SU-DHL-6 (cell line): ENCODE results near the gene SLC13A5.
"Not testable (repeated sequence)": the region's sequence is repeated elsewhere in the genome, so short reads cannot be mapped to it uniquely, and the experiment has no call there.

ENCODE experiments used
- H2AFZ ChIP-seq: fragments of 200-600 bp; sonication (generic); 2 replicates; pipeline ENCODE4 v1.6.1; 2014; ENCODE audit warnings: low read depth, mild to moderate bottlenecking, moderate library complexity, mixed read lengths, antibody characterized with exemption, low read length; ENCODE audit not compliant: severe bottlenecking
- H3F3A ChIP-seq: fragments of 200-600 bp; shearing (Covaris generic); 2 replicates; pipeline ENCODE4 v1.6.0; 2016; ENCODE audit warnings: antibody characterized with exemption, mild to moderate bottlenecking; ENCODE audit not compliant: insufficient read depth
- H3K27ac ChIP-seq: fragments of 200-600 bp; sonication (generic); 2 replicates; pipeline ENCODE4 v1.5.1; 2016; ENCODE audit warnings: low read depth, mild to moderate bottlenecking, low read length, moderate library complexity, mixed read lengths
- H3K27me3 ChIP-seq: fragments of 200-600 bp; sonication (generic), shearing (Covaris generic); 2 replicates; pipeline ENCODE4 v1.6.0; 2014; ENCODE audit warnings: mild to moderate bottlenecking, low read length
- H3K36me3 ChIP-seq: fragments of 200-600 bp; sonication (generic); 2 replicates; pipeline ENCODE4 v1.6.1; 2014; ENCODE audit warnings: mild to moderate bottlenecking, low read length, mixed read lengths
- H3K4me2 ChIP-seq: fragments of 300-600, 200-600 bp; shearing (Covaris generic), sonication (generic); 2 replicates; pipeline ENCODE4 v1.6.0; 2014; ENCODE audit warnings: low read length, low read depth, mild to moderate bottlenecking; ENCODE audit not compliant: poor library complexity, severe bottlenecking
- H3K4me3 ChIP-seq: fragments of 200-600 bp; sonication (generic); 2 replicates; pipeline ENCODE4 v1.5.1; 2014; ENCODE audit warnings: antibody characterized with exemption, low read length, mild to moderate bottlenecking, mixed read lengths; ENCODE audit not compliant: insufficient read depth, poor library complexity, severe bottlenecking
- H3K79me2 ChIP-seq: fragments of 200-600 bp; sonication (generic); 2 replicates; pipeline ENCODE4 v1.6.1; 2014; ENCODE audit warnings: mild to moderate bottlenecking, low read length, moderate library complexity; ENCODE audit not compliant: insufficient read depth
- H3K9ac ChIP-seq: fragments of 200-600 bp; sonication (generic); 2 replicates; pipeline ENCODE4 v1.7.0; 2014; ENCODE audit warnings: mild to moderate bottlenecking, low read length
- H3K9me2 ChIP-seq: fragments of 200-600 bp; sonication (generic); replicated peaks from 2 replicates; pipeline ENCODE4 v1.6.1; 2014; ENCODE audit warnings: low read length; ENCODE audit not compliant: insufficient read depth
- H3K9me3 ChIP-seq: fragments of 200-600 bp; sonication (generic); 2 replicates; pipeline ENCODE4 v1.6.1; 2014; ENCODE audit warnings: low read length, mixed read lengths; ENCODE audit not compliant: insufficient read depth
- H4K20me1 ChIP-seq: fragments of 200-600 bp; sonication (generic); 2 replicates; pipeline ENCODE4 v1.6.1; 2014; ENCODE audit warnings: low read depth, mild to moderate bottlenecking, antibody characterized with exemption, low read length, moderate library complexity, mixed read lengths
- CTCF ChIP-seq: fragments of 200-600 bp; sonication (generic); IDR thresholded peaks from one replicate; pipeline ENCODE4 v1.5.1; 2017; ENCODE audit warnings: antibody characterized with exemption, mild to moderate bottlenecking, low read length, moderate library complexity; ENCODE audit not compliant: insufficient read depth, poor library complexity, severe bottlenecking
- EZH2phosphoT487 ChIP-seq: fragments of 200-600 bp; sonication (generic), shearing (Covaris generic); conservative IDR thresholded peaks from 2 replicates; pipeline ENCODE4 v1.6.1; 2018; ENCODE audit warnings: mild to moderate bottlenecking, antibody characterized with exemption, low read length, moderate library complexity, mixed read lengths

The SLC13A5 gene

DNA sequence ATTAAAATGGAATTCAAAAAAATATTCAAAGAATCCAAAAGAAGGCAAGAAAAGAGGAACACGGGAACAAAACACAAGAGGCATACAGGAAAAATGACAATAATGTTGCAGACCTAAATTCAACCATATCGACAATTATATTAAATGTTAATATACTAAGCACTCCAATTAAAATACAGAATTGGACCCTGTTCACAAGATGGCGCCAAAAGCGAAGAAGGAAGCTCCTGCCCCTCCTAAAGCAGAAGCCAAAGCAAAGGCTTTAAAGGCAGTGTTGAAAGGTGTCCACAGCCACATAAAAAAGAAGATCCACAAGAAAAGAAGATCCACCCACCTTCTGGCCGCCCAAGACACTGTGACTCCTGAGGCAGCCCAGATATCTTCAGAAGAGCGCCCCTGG, 36.4 kb upstream of the SLC13A5 start:
- Histone ChIP-seq H3K27ac (no peak overlapping the region), H3K9me3 (no peaks in the 10 kb centered on the region), H3K36me3 (no peaks in the 10 kb centered on the region), H2AFZ (no peak overlapping the region), H3K27me3 (no peaks in the 10 kb centered on the region), H3K4me2 (no peak overlapping the region), H3K9me2 (no peaks in the 10 kb centered on the region), H4K20me1 (no peaks in the 10 kb centered on the region), H3K79me2 (no peaks in the 10 kb centered on the region), H3K9ac (no peak overlapping the region), H3F3A (no peaks in the 10 kb centered on the region), H3K4me3 (no peak overlapping the region)
- TF ChIP-seq CTCF, result no peak
- no peak for TF ChIP-seq EZH2phosphoT487

- Histone ChIP-seq H4K20me1 (no peaks in the 10 kb centered on the region), H3K9me3 (no peaks in the 10 kb centered on the region), H3K27me3 (no peaks in the 10 kb centered on the region), H3K36me3 (no peaks in the 10 kb centered on the region), H3K79me2 (no peaks in the 10 kb centered on the region), H2AFZ (no peak overlapping the region), H3K27ac (no peak overlapping the region), H3K9me2 (no peaks in the 10 kb centered on the region), H3K4me3 (no peak overlapping the region), H3K4me2 (no peak overlapping the region), H3F3A (no peaks in the 10 kb centered on the region), H3K9ac (no peak overlapping the region)
- TF ChIP-seq EZH2phosphoT487, result no peak
- no peak for TF ChIP-seq CTCF
Measured at GRCh38 chr17:6748617-6749016, 35.4 kb upstream of the SLC13A5 start.

GRCh38 chr17:6746665-6747064, 33.5 kb upstream of the SLC13A5 start:
- not testable (repeated sequence) for H3K27me3 ChIP-seq, H4K20me1 ChIP-seq, H3K4me3 ChIP-seq, H3K9me3 ChIP-seq, H3K4me2 ChIP-seq, H3F3A ChIP-seq, H3K79me2 ChIP-seq, H3K9me2 ChIP-seq, H3K9ac ChIP-seq, H3K36me3 ChIP-seq, H2AFZ ChIP-seq, H3K27ac ChIP-seq

DNA sequence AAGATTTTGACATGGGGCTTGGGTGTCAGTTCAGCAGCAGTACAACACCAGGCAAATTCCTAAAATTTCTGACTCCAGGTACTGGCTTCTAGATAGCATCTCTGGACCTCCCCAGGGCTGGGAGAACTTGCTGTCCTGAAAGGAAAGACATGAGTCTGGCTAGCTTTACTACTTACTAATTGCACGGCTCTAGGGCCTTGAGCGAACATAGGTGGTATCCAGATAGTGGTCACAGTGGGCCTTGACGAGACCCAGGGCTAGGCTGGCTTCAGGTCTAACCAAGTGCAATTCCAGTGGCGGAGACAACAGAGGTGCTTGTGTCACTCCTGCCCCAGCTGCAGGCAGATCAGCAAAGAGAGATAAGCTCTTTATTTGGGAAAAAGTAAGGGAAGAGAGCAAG, 16.4 kb upstream of the SLC13A5 start:
- Histone ChIP-seq H3F3A (no peaks in the 10 kb centered on the region), H2AFZ (no peak overlapping the region), H3K27ac (no peak overlapping the region), H3K4me3 (no peak overlapping the region), H3K4me2 (no peak overlapping the region), H3K9ac (no peak overlapping the region), H3K9me3 (no peaks in the 10 kb centered on the region), H3K27me3 (no peaks in the 10 kb centered on the region), H3K9me2 (no peaks in the 10 kb centered on the region), H3K36me3 (no peaks in the 10 kb centered on the region), H3K79me2 (no peaks in the 10 kb centered on the region), H4K20me1 (no peaks in the 10 kb centered on the region)
- TF ChIP-seq CTCF (no peak), EZH2phosphoT487 (no peak)
